ENCODE data around the gene SLC9A3.

SLC9A3 gene

DNA sequence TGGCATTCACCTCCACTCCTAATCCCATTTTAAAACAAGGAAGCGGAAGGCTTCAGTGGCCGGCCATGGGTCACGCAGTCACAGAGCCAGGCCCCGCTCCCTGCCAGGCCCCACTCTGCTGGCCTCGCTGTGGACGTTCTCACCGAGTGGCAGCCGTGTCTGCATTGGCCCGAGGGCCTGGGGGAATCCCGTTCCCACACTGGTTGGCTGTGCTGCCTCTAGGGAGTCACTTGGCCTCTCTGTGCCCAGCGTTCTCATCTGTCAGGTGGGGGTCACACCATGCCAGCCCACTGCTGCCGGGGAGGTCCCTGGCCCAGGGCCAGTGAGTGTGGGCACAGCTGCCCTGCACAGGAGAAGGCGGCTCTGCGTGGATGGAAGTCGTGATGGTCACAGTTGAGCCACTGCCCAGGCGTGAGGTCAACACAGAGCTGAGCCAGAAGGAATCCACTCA is 13.4 kb upstream of the SLC9A3 start:
- Mint-ChIP-seq H3K27ac (no peak overlapping the region), H3K4me1 (ENCODE audit: low read depth) (no peaks in the 10 kb centered on the region), H3K9me3 (no peaks in the 10 kb centered on the region), H3K36me3 (ENCODE audit: low read depth) (no peaks in the 10 kb centered on the region), H3K4me3 (no peak overlapping the region), H3K27me3 (ENCODE audit: low read depth) (no peaks in the 10 kb centered on the region)

DNA sequence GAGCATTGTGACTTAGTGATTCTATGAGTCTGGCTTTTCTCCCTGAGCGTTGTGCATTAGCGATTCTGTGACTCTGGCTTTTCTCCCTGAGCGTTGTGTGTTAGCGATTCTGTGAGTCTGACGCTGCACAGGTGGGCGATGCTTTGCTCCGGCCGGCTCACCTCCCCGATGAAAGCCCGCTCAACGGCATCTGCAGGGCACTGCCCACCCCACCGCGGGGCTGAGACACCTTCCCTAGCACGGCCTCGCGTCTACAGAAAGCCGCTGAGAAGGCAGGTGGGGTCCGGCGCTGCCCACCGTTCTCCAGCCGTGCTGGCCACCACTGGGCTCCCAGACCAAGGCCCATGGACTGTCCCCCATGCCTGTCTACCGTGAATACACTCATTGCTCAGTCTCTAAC is 12.8 kb upstream of the SLC9A3 start:
- no peaks in the 10 kb centered on the region for H3K27me3 Mint-ChIP-seq (ENCODE audit: low read depth)
- no peak overlapping the region for H3K4me3 Mint-ChIP-seq
- H3K4me1 Mint-ChIP-seq (ENCODE audit: low read depth): no peaks in the 10 kb centered on the region
- H3K9me3 Mint-ChIP-seq: no peaks in the 10 kb centered on the region
- H3K27ac Mint-ChIP-seq: no peak overlapping the region
- no peaks in the 10 kb centered on the region for H3K36me3 Mint-ChIP-seq (ENCODE audit: low read depth)

DNA sequence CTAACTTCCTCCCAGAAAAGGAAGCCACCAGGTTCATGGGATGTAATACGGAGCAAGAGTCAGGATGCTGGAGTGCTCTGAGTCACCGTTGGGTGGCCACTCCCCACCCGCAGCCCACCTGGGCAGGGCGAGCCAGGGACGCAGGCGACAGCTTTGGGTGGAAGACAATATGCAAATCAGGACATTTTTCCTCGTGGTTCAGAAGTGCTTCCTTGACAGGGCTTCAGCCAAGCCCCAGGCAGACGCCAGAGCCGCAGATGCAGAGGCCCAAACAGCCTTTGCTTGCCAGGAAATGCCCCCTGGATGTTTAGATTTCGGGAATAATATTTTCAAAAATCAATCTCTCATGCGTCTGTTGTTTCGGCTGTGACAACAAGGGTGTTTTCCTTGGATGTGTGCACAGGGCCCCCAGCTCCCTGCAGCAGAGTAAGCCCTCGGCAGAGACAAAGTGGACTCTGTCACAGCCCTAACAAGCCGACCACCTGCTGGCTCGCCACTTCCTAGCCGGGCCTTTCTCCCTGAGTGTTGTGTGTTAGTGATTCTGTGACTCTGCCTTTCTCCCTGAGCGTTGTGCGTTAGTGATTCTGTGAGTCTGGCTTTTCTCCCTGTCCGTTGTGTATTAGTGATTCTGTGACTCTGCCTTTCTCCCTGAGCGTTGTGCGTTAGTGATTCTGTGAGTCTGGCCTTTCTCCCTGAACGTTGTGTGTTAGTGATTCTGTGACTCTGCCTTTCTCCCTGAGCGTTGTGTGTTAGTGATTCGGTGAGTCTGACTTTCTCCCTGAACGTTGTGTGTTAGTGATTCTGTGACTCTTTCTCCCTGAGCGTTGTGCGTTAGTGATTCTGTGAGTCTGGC is 11.8 kb upstream of the SLC9A3 start:
- Mint-ChIP-seq H3K4me1 (ENCODE audit: low read depth) (no peaks in the 10 kb centered on the region), H3K36me3 (ENCODE audit: low read depth) (no peaks in the 10 kb centered on the region), H3K27me3 (ENCODE audit: low read depth) (peaks cover 8% of the 10 kb centered on the region), H3K9me3 (no peaks in the 10 kb centered on the region), H3K27ac (no peak overlapping the region), H3K4me3 (no peak overlapping the region)

DNA sequence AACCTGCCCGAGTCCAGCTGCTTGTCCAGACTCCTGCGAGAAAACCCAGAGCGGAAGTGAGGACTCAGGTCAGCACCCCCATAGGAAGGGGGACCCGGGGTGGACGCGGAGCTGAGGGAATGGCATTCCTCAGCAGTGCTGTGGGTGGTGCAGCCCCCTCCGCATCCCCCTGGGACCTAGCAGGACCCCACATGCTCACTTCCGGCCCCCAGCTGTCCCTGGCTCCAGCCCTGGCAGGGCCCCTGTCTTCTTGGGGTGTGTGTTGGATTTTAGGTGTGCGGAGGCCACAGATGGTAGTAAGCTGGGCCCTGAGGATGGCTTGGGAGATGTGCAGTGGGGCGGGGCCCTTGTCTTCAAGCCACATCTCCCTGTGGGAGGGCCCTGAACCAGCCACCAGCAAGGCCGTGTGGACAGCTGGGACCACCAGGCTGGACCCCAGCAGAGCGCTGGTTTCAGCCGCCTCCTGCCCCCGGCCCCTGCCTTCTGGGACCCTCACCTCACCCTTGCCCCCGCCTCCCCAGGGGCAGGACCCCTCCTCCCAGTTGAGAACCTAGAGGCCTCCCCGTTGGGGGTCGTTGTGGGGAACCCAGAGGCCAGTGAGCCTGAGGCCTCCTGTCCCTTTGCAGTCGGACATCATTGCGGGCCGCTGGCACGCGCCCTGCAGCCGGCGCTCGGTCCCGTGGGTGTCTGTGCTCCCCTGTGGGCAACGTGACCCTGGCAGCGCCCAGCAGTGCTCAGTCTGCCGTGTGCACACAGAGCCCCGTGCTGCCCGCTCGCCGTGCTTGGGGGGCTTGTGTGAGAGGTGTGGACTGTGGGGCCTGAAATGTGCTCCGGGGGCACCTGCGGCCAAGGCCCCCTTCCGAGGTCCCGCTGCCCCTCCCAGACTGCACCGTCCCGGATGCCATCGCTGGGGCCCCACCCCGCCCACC is 10.8 kb upstream of the SLC9A3 start:
- H3K36me3 Mint-ChIP-seq (ENCODE audit: low read depth): no peaks in the 10 kb centered on the region
- H3K27ac Mint-ChIP-seq: no peak overlapping the region
- peaks cover 18% of the 10 kb centered on the region for H3K27me3 Mint-ChIP-seq (ENCODE audit: low read depth)
- H3K9me3 Mint-ChIP-seq: no peaks in the 10 kb centered on the region
- H3K4me1 Mint-ChIP-seq (ENCODE audit: low read depth): no peaks in the 10 kb centered on the region
- no peak overlapping the region for H3K4me3 Mint-ChIP-seq

DNA sequence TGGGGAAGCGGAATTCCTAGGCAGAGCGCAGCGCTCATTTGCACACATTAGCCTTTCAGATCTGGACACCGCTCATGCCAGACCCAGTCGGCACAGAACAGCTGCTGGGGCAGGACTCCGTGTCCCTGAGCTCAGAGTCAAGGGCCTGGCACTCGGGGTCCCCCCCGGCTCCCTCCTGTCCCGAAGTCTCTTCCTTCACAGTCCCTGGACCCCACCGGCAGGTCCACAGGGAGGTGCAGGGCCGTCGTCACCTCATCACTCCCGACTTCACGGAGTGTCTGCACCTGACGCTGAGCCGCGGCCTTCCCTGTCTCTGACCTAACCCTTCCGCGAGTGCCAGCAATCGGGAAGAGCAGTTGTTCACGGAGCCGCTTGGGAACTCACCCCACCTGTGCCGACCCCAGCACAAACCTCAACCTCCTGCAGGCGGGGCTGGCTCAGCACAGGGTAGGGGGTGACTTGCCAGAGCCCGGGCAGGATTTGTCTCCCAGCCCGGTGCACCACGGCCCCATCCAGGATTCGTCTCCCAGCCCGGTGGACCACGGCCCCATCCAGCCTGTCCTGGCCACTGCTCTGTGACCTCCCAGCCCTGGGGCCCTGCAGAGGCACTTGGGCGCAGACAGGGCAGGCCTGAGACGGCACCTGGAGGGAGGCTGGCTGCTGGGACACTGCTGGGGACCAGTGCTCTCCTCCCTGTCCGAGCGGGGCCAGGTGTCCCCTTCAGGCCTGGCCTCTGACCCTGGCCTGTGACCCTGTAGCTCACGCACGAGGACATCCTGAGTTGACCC is 9.9 kb upstream of the SLC9A3 start:
- Mint-ChIP-seq H3K4me1 (ENCODE audit: low read depth) (peaks cover 6% of the 10 kb centered on the region), H3K36me3 (ENCODE audit: low read depth) (no peaks in the 10 kb centered on the region), H3K9me3 (no peaks in the 10 kb centered on the region), H3K27me3 (ENCODE audit: low read depth) (peaks cover 26% of the 10 kb centered on the region), H3K4me3 (no peak overlapping the region), H3K27ac (no peak overlapping the region)

DNA sequence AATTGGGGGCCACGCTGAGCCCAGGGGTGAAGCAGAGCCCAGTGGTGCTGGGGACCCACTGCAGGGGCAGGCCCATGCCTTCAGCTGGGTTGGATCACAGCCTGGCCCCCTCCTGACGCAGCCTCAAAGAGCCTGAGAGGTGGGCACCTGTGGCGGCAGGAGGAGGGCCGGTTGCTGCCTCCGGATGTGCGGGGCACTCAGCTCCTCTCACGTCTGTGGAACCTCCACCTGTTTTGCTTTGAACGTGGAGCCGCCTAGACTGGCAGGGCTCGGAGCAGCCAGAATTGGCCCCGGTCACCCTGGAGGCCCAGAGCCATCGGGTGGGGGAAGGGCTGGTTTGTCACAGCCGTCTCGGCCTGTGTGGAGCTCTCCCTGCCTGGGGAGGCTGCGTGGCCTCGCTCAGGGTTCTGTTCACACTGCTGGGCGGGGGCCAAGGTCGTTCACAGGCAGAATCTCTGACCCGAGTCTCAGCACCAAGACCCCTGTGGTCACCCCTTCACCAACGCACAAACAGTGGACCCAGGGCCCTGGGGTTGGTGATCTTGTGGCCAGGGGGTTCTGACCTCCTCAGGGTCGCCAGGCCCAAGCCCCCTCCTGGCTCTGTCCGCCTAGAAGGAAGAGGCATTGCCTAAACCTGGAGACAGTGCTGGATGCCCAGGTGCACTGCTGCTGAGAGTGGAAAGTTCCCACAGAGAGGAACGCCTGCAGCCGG is 9.2 kb upstream of the SLC9A3 start:
- H3K27ac Mint-ChIP-seq: no peak overlapping the region
- H3K4me1 Mint-ChIP-seq (ENCODE audit: low read depth): peaks cover 6% of the 10 kb centered on the region
- H3K4me3 Mint-ChIP-seq: no peak overlapping the region
- peaks cover 31% of the 10 kb centered on the region for H3K27me3 Mint-ChIP-seq (ENCODE audit: low read depth)
- no peaks in the 10 kb centered on the region for H3K36me3 Mint-ChIP-seq (ENCODE audit: low read depth)
- no peaks in the 10 kb centered on the region for H3K9me3 Mint-ChIP-seq

DNA sequence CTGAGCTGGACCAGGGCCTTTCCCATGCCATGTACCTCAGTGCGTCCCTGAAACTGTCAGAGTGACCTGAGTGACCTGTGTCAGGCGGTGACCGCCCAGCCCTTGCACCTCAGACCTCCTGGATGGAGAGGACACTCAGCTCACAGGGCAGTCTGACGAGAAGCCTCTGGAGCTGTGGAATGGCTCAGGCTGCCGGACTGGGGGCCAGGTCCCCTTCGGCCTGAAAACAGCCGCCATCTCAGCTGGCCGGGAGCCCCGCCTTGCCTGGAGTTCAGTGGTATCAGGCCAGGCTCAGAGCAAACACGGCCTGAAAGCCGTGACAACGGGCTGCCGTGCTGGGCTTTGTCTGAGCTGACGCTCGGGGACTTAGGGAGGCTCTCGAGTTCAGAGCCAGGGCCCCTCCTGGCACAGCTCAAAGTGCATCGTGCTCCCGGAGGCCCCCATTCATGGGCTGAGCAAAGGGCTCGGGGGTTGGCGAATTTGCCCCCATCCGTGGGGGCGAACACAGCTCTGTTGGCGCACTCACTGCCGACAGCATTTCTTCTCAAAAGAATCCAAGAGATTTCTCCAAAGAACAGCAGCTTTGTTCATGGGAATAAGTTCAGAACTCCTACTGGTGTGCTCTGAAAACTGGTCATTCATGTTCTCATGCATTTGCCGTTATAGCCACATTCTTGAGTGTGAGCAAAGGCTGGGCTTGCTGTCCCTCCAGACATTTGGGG is 8.4 kb upstream of the SLC9A3 start:
- no peaks in the 10 kb centered on the region for H3K36me3 Mint-ChIP-seq (ENCODE audit: low read depth)
- peaks cover 8% of the 10 kb centered on the region for H3K4me1 Mint-ChIP-seq (ENCODE audit: low read depth)
- H3K9me3 Mint-ChIP-seq: no peaks in the 10 kb centered on the region
- H3K27me3 Mint-ChIP-seq (ENCODE audit: low read depth): peaks cover 32% of the 10 kb centered on the region
- no peak overlapping the region for H3K27ac Mint-ChIP-seq
- H3K4me3 Mint-ChIP-seq: no peak overlapping the region

DNA sequence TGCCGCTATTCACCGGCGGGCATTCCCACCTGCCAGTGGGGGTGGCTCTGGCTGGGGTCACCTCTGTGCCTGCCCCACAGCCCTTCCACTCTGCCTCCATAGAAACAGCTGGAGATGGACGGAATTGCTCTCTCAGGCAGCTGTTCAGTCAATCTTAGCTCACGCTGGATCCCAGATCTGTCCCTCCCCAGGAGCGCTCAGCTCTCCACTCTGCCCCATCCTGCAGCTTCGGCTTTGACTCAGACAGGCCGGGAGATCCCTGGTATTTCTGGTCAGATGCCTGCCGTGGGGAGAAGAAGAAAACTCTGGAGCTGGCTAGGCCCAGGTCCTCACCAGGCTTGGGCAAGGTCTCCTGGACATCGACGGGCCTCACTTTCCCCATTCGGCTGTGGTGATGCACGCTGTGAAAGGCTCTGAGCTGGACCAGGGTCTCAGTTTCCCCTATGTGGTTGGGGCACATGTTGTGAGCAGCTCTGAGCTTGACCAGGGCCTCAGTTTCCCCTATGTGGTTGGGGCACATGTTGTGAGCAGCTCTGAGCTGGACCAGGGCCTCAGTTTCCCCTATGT is 7.6 kb upstream of the SLC9A3 start:
- peaks cover 16% of the 10 kb centered on the region for H3K4me1 Mint-ChIP-seq (ENCODE audit: low read depth)
- H3K4me3 Mint-ChIP-seq: no peak overlapping the region
- H3K27me3 Mint-ChIP-seq (ENCODE audit: low read depth): peaks cover 40% of the 10 kb centered on the region
- no peak overlapping the region for H3K27ac Mint-ChIP-seq
- no peaks in the 10 kb centered on the region for H3K9me3 Mint-ChIP-seq
- no peaks in the 10 kb centered on the region for H3K36me3 Mint-ChIP-seq (ENCODE audit: low read depth)

DNA sequence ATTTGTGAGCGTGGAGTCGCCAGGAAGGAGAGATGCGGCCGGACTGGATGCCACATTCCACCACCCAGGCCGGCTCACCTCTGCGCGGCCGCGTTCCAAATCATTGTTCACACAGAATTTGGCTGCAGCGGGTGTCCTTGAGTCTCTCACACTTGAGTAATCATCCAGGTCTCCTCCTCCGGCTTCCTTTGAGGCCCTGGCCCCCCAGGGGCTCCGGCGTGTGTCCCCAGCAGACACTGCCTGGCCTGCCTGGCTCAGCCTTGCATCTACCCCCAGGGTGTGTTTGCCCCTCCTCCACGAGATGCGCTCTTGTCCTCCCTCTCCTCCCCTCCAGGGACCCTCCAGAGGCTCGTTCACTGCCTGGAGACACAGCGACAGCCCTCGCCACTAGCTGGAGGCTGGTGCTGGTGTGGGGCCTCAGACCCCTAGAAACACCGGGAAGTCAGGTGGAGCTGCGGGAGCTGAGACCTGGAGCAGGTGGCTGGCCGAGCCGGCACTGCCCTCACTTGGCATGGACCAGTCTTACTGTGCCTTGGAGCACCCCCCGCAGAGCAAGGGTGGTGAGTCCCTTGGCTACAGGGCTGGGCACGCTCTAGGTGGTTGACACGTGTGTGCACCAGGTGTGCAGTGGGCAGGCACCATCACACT is 7.0 kb upstream of the SLC9A3 start:
- no peaks in the 10 kb centered on the region for H3K9me3 Mint-ChIP-seq
- no peak overlapping the region for H3K27ac Mint-ChIP-seq
- peaks cover 44% of the 10 kb centered on the region for H3K27me3 Mint-ChIP-seq (ENCODE audit: low read depth)
- H3K4me3 Mint-ChIP-seq: no peak overlapping the region
- H3K36me3 Mint-ChIP-seq (ENCODE audit: low read depth): no peaks in the 10 kb centered on the region
- peaks cover 16% of the 10 kb centered on the region for H3K4me1 Mint-ChIP-seq (ENCODE audit: low read depth)

DNA sequence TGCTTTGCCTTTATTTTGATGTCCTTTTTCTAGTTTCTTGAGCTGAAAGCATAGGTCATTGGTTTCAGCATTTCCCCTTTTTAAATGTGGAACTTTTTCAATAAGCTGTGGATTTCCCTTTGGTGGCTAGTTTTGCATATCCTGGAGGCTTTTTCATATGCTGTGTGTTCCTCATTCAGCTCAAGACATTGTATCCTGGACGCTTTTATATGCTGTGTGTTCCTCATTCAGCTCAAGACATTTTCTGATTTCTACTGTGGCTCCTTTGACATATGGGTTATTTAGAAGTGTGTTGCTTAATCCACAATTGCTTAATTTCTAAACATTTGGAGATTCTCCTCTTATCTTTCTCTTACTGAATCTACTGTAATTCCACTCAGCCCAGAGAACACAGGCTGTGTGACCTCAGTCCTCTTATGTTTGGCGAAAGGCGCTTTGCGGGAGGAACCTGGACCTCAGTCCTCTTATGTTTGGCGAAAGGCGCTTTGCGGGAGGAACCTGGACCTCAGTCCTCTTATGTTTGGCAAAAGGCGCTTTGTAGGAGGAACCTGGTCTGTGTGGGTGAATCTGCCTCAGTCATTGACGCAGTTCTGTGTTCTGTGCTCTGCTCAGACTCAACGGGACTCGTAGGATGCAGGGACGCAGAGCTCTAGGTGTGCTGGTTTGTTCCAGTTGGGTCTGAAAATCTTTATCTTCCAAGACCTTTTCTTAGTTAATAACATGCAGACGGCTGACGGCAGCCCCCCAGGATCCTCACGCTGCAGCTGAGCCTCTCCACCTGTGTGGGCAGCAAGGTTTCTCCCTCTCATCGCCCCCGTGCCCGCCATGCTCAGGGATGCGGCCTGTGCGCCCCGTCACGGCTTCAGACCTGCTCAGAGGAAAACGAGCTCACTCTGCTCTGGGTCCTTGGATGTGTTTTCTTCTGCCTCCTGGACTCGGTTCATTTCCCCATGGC is 6.0 kb upstream of the SLC9A3 start:
- Mint-ChIP-seq H3K27ac (no peak overlapping the region), H3K27me3 (ENCODE audit: low read depth) (peaks cover 54% of the 10 kb centered on the region), H3K9me3 (no peaks in the 10 kb centered on the region), H3K36me3 (ENCODE audit: low read depth) (no peaks in the 10 kb centered on the region), H3K4me1 (ENCODE audit: low read depth) (peaks cover 19% of the 10 kb centered on the region), H3K4me3 (no peak overlapping the region)

DNA sequence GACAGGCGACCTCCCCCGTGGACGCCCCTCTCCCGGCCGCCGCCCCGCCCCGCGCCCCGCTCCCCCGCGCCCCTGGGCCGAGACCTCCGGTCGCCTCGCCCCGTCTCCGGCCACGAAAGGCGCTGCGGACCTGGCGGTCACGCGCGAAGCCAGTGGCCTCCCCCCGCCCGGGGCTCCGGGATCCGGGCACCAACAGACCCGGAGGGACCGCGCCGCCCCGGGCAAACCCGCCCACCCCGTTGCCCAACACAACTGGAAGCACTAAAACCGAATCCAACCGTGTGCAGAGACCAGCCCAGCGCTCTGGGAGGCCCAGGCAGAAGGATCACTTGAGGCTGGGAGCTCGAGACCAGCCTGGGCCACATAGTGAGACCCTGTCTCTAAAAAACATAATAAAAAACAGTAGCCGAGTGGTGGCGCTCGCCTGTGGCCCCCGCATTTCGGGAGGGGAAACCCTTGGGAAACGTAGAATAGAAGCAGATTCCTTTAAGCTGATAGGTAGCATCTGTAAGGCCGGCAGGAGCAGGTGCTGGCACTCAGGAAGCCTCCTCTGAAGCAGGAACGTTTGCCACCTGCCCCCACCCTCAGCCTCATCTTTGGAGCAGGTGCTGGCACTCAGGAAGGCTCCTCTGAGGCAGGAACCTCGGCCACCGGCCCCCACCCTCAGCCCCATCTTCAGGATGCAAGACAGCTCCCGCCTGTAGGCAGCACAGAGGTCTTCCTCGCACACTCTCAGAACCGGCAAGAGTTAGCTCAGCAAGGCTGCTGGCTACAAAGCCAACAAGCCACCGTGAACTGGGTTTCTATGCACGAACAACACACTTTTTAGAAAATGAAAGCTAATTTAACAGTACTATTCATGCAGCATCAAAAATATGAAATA is 4.6 kb upstream of the SLC9A3 start:
- Mint-ChIP-seq H3K27me3 (ENCODE audit: low read depth) (peaks cover 59% of the 10 kb centered on the region), H3K9me3 (no peaks in the 10 kb centered on the region), H3K27ac (no peak overlapping the region), H3K4me1 (ENCODE audit: low read depth) (peaks cover 24% of the 10 kb centered on the region), H3K4me3 (peak overlapping the region; percentile 23), H3K36me3 (ENCODE audit: low read depth) (no peaks in the 10 kb centered on the region)
